ENCODE measurements around the gene STARD13.

GRCh38 chr13:33153421-33154404 is 131.8 kb downstream of the STARD13 start:
- peak; percentile 34; the same call in 1 of the 2 replicates for TF ChIP-seq CTCF (conservative IDR thresholded peaks at IDR 0.05; ENCODE audit: low read length)
- TF ChIP-seq EZH2phosphoT487 (IDR thresholded peaks at IDR 0.05; ENCODE audit: borderline replicate concordance, low read depth, low read length) = no peak

Measured in OCI-LY7 (cell line).